BE2C (cell line): ENCODE data around the gene PIGV.

ENCODE experiments used
- DNase-seq: peaks from one replicate; pipeline ENCODE4 v3.0.0-alpha.2; 2020
- H3K27me3 ChIP-seq: fragments of 250-450 bp; sonication (Bioruptor Pico); 2 replicates; pipeline ENCODE4 v1.5.1; 2020; ENCODE audit warnings: mild to moderate bottlenecking
- H3K36me3 ChIP-seq: fragments of 250-450 bp; sonication (Bioruptor Pico); 2 replicates; pipeline ENCODE4 v1.5.1; 2020; ENCODE audit warnings: mild to moderate bottlenecking
- H3K4me1 ChIP-seq: fragments of 250-450 bp; sonication (Bioruptor Pico); 2 replicates; pipeline ENCODE4 v1.5.1; 2020
- H3K4me3 ChIP-seq: 2 replicates; pipeline ENCODE4 v1.5.1; 2011; ENCODE audit warnings: low read depth, low read length
- H3K9me3 ChIP-seq: fragments of 250-450 bp; sonication (Bioruptor Pico); 2 replicates; pipeline ENCODE4 v1.5.1; 2020
- CTCF ChIP-seq: IDR thresholded peaks from 2 replicates; pipeline ENCODE4 v1.5.1; 2012; ENCODE audit warnings: mild to moderate bottlenecking, low read depth, low read length

The PIGV gene

GRCh38 chr1:26784023-26784871 lies 3.5 kb upstream of the PIGV start:
- no peak for TF ChIP-seq CTCF
- H3K4me3 ChIP-seq = no peak overlapping the region
- no peaks in the 10 kb centered on the region for H3K9me3 ChIP-seq
- H3K36me3 ChIP-seq = peaks cover 14% of the 10 kb centered on the region
- peak; percentile 21 for DNase-seq
- peaks cover 9% of the 10 kb centered on the region; the same call in 1 of the 2 replicates for H3K4me1 ChIP-seq
- H3K27me3 ChIP-seq = no peaks in the 10 kb centered on the region

GRCh38 chr1:26784886-26785285 lies 2.9 kb upstream of the PIGV start:
- H3K27me3 ChIP-seq = no peaks in the 10 kb centered on the region
- TF ChIP-seq CTCF = no peak
- peaks cover 8% of the 10 kb centered on the region for H3K36me3 ChIP-seq
- DNase-seq = no peak
- H3K4me1 ChIP-seq = peaks cover 9% of the 10 kb centered on the region; the same call in 1 of the 2 replicates
- no peaks in the 10 kb centered on the region for H3K9me3 ChIP-seq
- H3K4me3 ChIP-seq = no peak overlapping the region

GRCh38 chr1:26785611-26786436 lies 1.9 kb upstream of the PIGV start:
- H3K4me1 ChIP-seq = peaks cover 9% of the 10 kb centered on the region; the same call in 1 of the 2 replicates
- DNase-seq = no peak
- H3K36me3 ChIP-seq = no peaks in the 10 kb centered on the region
- no peaks in the 10 kb centered on the region for H3K9me3 ChIP-seq
- TF ChIP-seq CTCF = no peak
- H3K27me3 ChIP-seq = no peaks in the 10 kb centered on the region
- H3K4me3 ChIP-seq = no peak overlapping the region

GRCh38 chr1:26786437-26787380 lies 1.0 kb upstream of the PIGV start:
- H3K9me3 ChIP-seq = no peaks in the 10 kb centered on the region
- no peaks in the 10 kb centered on the region for H3K27me3 ChIP-seq
- peaks cover 9% of the 10 kb centered on the region; the same call in 1 of the 2 replicates for H3K4me1 ChIP-seq
- TF ChIP-seq CTCF = no peak
- peak overlapping the region; percentile 75 for H3K4me3 ChIP-seq
- peak; percentile 52 for DNase-seq
- no peaks in the 10 kb centered on the region for H3K36me3 ChIP-seq

GRCh38 chr1:26787381-26787705 lies 407 bp upstream of the PIGV start:
- H3K36me3 ChIP-seq = no peaks in the 10 kb centered on the region
- TF ChIP-seq CTCF = no peak
- H3K4me1 ChIP-seq = peaks cover 9% of the 10 kb centered on the region; the same call in 1 of the 2 replicates
- no peaks in the 10 kb centered on the region for H3K9me3 ChIP-seq
- H3K4me3 ChIP-seq = peak overlapping the region; percentile 75
- DNase-seq = no peak
- H3K27me3 ChIP-seq = no peaks in the 10 kb centered on the region
